K562 (cell line): ENCODE data around the gene TMPRSS9.

Source experiments
- IRF2 ChIP-seq: sonication (generic); formaldehyde crosslinking; IDR thresholded peaks from 2 replicates; pipeline ENCODE4 v1.8.1; 2022; ENCODE audit warnings: mild to moderate bottlenecking, missing genetic modification reagents
- MAZ ChIP-seq, 2 experiments: fragments of 450-650 bp in 1 of 2; sonication (generic) in 1 of 2; formaldehyde crosslinking; IDR thresholded peaks in 1 of 2; conservative IDR thresholded peaks in 1 of 2; 2 replicates each; pipeline versions ENCODE4 v1.4.0 to v1.5.0; 2020; ENCODE audit warnings: mild to moderate bottlenecking in 1 of 2, missing genetic modification reagents in 1 of 2
- MLLT1 ChIP-seq, 2 experiments: fragments of 450-650 bp; IDR thresholded peaks; 2 replicates each; pipeline ENCODE4 v1.6.1; 2016
- NFRKB ChIP-seq: fragments of 450-650 bp; IDR thresholded peaks from 2 replicates; pipeline ENCODE4 v1.6.1; 2016; ENCODE audit warnings: low read depth
- PHF8 ChIP-seq: fragments of 200-600 bp; sonication (generic); IDR thresholded peaks from 2 replicates; pipeline ENCODE4 v1.6.1; 2012; ENCODE audit warnings: mixed run types, mild to moderate bottlenecking, inconsistent platforms, low read length, moderate library complexity, borderline replicate concordance
- POLR2A ChIP-seq: fragments of 450-650 bp; conservative IDR thresholded peaks from 2 replicates; pipeline ENCODE4 v1.6.1; 2016
- REST ChIP-seq, 2 experiments: fragments of 450-650 bp; formaldehyde crosslinking in 1 of 2; IDR thresholded peaks; 2 replicates each; pipeline versions ENCODE4 v1.4.0 to v1.6.1; 2014 to 2020; ENCODE audit warnings: mild to moderate bottlenecking in 2 of 2, borderline replicate concordance in 1 of 2, low read depth in 1 of 2
- SRF ChIP-seq, 2 experiments: fragments of 250-450, 450-650 bp in 1 of 2; sonication (Bioruptor Pico) in 1 of 2; sonication (generic) in 1 of 2; formaldehyde crosslinking; IDR thresholded peaks; 2 replicates each; pipeline versions ENCODE4 v1.5.0 to v1.5.1; 2020 to 2022; ENCODE audit warnings: mild to moderate bottlenecking in 1 of 2, missing genetic modification reagents in 1 of 2
- TAF1 ChIP-seq: IDR thresholded peaks from 2 replicates; pipeline ENCODE4 v1.6.1; 2011; ENCODE audit warnings: mild to moderate bottlenecking, low read length, moderate library complexity; ENCODE audit not compliant: insufficient read depth, control insufficient read depth, severe bottlenecking; ENCODE audit errors: extremely low read depth
- ZNF121 ChIP-seq: sonication (generic); formaldehyde crosslinking; conservative IDR thresholded peaks from 2 replicates; pipeline ENCODE4 v1.8.0; 2022; ENCODE audit warnings: missing genetic modification reagents
- ZNF253 ChIP-seq: fragments of 250-450 bp; sonication (Bioruptor Pico); conservative IDR thresholded peaks from 2 replicates; pipeline ENCODE4 v1.6.1; 2021; ENCODE audit warnings: mild to moderate bottlenecking
- TF ChIP-seq, protein P1 (sequence below), 3 experiments: IDR thresholded peaks in 2 of 3; conservative IDR thresholded peaks in 1 of 3; 2 replicates each; pipeline ENCODE4 v1.5.1; 2011 to 2012; ENCODE audit warnings: low read length in 3 of 3, mild to moderate bottlenecking in 3 of 3, control low read depth in 2 of 3, improper control_type of control experiment in 1 of 3, inconsistent platforms in 1 of 3, low read depth in 1 of 3, mixed read lengths in 1 of 3, moderate library complexity in 1 of 3; ENCODE audit not compliant: insufficient read depth in 2 of 3
- TF ChIP-seq, protein P2 (sequence below): sonication (generic); formaldehyde crosslinking; IDR thresholded peaks from 2 replicates; pipeline ENCODE4 v1.8.1; 2022; ENCODE audit warnings: missing genetic modification reagents

DNA sequence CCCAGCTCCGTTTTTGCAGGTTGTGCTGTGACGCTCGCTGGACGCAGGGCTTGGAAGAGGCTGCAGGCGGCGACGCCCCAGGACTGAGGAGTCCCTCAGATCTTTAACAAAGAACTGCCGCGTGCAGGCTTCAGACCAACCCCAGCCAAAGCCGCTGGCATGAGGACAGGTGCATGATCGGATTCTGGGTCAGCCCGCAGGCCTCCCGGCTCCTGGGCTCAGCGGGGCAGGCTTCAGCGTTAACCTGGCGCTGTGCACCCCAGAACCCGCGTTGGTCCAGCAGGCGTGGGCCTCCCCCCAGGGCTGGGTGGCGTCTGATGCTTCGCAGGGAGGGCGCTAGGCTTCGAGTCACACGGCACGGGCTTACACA, 68.2 kb downstream of the TMPRSS9 start:
- TF ChIP-seq SRF (CRISPR knock-in tag; IDR thresholded peaks at IDR 0.05), result no peak
- no peak for TF ChIP-seq POLR2A
- no peak for TF ChIP-seq MAZ (CRISPR knock-in tag; conservative IDR thresholded peaks at IDR 0.05 in 1 of 2, IDR thresholded peaks at IDR 0.05 in 1 of 2)
- TF ChIP-seq, protein P1, sequence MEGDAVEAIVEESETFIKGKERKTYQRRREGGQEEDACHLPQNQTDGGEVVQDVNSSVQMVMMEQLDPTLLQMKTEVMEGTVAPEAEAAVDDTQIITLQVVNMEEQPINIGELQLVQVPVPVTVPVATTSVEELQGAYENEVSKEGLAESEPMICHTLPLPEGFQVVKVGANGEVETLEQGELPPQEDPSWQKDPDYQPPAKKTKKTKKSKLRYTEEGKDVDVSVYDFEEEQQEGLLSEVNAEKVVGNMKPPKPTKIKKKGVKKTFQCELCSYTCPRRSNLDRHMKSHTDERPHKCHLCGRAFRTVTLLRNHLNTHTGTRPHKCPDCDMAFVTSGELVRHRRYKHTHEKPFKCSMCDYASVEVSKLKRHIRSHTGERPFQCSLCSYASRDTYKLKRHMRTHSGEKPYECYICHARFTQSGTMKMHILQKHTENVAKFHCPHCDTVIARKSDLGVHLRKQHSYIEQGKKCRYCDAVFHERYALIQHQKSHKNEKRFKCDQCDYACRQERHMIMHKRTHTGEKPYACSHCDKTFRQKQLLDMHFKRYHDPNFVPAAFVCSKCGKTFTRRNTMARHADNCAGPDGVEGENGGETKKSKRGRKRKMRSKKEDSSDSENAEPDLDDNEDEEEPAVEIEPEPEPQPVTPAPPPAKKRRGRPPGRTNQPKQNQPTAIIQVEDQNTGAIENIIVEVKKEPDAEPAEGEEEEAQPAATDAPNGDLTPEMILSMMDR (IDR thresholded peaks at IDR 0.05 in 2 of 3, conservative IDR thresholded peaks at IDR 0.05 in 1 of 3; ENCODE audit: insufficient read depth in 2 of 3, low read depth in 1 of 3, low read length in 3 of 3), result no peak
- TF ChIP-seq ZNF253 (CRISPR knock-in tag), result no peak
- no peak for TF ChIP-seq ZNF121 (CRISPR knock-in tag)
- TF ChIP-seq IRF2 (CRISPR knock-in tag), result no peak
- no peak for TF ChIP-seq PHF8
- TF ChIP-seq, protein P2, sequence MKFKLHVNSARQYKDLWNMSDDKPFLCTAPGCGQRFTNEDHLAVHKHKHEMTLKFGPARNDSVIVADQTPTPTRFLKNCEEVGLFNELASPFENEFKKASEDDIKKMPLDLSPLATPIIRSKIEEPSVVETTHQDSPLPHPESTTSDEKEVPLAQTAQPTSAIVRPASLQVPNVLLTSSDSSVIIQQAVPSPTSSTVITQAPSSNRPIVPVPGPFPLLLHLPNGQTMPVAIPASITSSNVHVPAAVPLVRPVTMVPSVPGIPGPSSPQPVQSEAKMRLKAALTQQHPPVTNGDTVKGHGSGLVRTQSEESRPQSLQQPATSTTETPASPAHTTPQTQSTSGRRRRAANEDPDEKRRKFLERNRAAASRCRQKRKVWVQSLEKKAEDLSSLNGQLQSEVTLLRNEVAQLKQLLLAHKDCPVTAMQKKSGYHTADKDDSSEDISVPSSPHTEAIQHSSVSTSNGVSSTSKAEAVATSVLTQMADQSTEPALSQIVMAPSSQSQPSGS (CRISPR knock-in tag), result no peak
- no peak for TF ChIP-seq REST (IDR thresholded peaks at IDR 0.05; ENCODE audit: borderline replicate concordance)
- TF ChIP-seq REST (CRISPR knock-in tag; IDR thresholded peaks at IDR 0.05; ENCODE audit: low read depth), result no peak
- no peak for TF ChIP-seq TAF1
- TF ChIP-seq NFRKB, result no peak
- TF ChIP-seq MLLT1 (IDR thresholded peaks at IDR 0.05), result 0 out of 4 replicates have a peak, but pooled peaks of 1 of the 2 experiments have one; percentile 42
